IMR-90 (cell line): ENCODE measurements around the gene PLA2G4B. TPM values are rescaled to one million over a fixed set of nuclear protein-coding genes. Genes with fewer than 3 reads are reported as not detected.

Experiments used
- ATAC-seq: fragments of 200-7000 bp; cut with Tn5 transposase; 2 replicates; pipeline ENCODE4 v1.9.1; 2020; ENCODE audit warnings: low read depth, mild to moderate bottlenecking, moderate library complexity
- BruUV-seq: library from RNA; stranded (reverse); fragments of 400-500 nt; replicated peaks from 2 replicates; lab custom pipeline; 2021; lab: Mats Ljungman, UMichigan
- CTCF ChIA-PET: fragments of 300-600 bp; formaldehyde crosslinking; extraction: SDS; loops from one replicate; lab custom pipeline; 2021; ENCODE audit warnings: antibody characterized with exemption; lab: Yijun Ruan, JAX
- POLR2A ChIA-PET: fragments of 300-600 bp; sonication (Branson Sonifier 250); formaldehyde crosslinking; loops from one replicate; lab custom pipeline; 2022; ENCODE audit warnings: antibody characterized with exemption; ENCODE audit not compliant: unreplicated experiment; lab: Charles Lee
- DNase-seq: peaks from one replicate; pipeline ENCODE4 v3.0.0; 2013
- H2AFZ ChIP-seq: replicated peaks from 2 replicates; pipeline ENCODE3; 2013; ENCODE audit warnings: low read length, mild to moderate bottlenecking; ENCODE audit not compliant: poor library complexity
- H2AK5ac ChIP-seq: 2 replicates; pipeline ENCODE4 v1.6.1; 2013; ENCODE audit warnings: low read depth, low read length, inconsistent platforms
- H2AK9ac ChIP-seq: replicated peaks from 2 replicates; pipeline ENCODE3; 2013; ENCODE audit warnings: mild to moderate bottlenecking, low read depth, low read length, moderate library complexity; ENCODE audit not compliant: poor library complexity
- H2BK120ac ChIP-seq: 2 replicates; pipeline ENCODE4 v1.6.1; 2013; ENCODE audit warnings: low read depth, low read length, inconsistent platforms
- H2BK15ac ChIP-seq: 3 replicates; pipeline ENCODE4 v1.6.1; 2013; ENCODE audit warnings: low read depth, low read length, inconsistent platforms
- H2BK20ac ChIP-seq: 2 replicates; pipeline ENCODE4 v1.6.1; 2013; ENCODE audit warnings: low read depth, mild to moderate bottlenecking, inconsistent platforms, low read length, moderate library complexity
- H2BK5ac ChIP-seq: 2 replicates; pipeline ENCODE4 v1.6.1; 2013; ENCODE audit warnings: mild to moderate bottlenecking, low read depth, low read length, inconsistent platforms; ENCODE audit not compliant: poor library complexity, severe bottlenecking
- H3K14ac ChIP-seq: replicated peaks from 2 replicates; pipeline ENCODE4 v1.6.1; 2013; ENCODE audit warnings: low read depth, low read length, inconsistent platforms
- H3K18ac ChIP-seq: 2 replicates; pipeline ENCODE4 v1.6.1; 2013; ENCODE audit warnings: low read depth, low read length, control low read depth
- H3K23ac ChIP-seq: 2 replicates; pipeline ENCODE4 v1.6.1; 2013; ENCODE audit warnings: low read depth, low read length, inconsistent platforms
- H3K27ac ChIP-seq: 2 replicates; pipeline ENCODE4 v1.5.1; 2013; ENCODE audit warnings: mild to moderate bottlenecking, control low read depth, low read length; ENCODE audit not compliant: insufficient read depth
- H3K27me3 ChIP-seq: 2 replicates; pipeline ENCODE4 v1.6.1; 2013; ENCODE audit warnings: low read length; ENCODE audit not compliant: control insufficient read depth, insufficient read depth
- H3K36me3 ChIP-seq: 2 replicates; pipeline ENCODE4 v1.6.1; 2013; ENCODE audit warnings: low read length, mixed read lengths; ENCODE audit not compliant: control insufficient read depth, insufficient read depth
- H3K4ac ChIP-seq: 2 replicates; pipeline ENCODE4 v1.6.1; 2013; ENCODE audit warnings: low read depth, low read length, inconsistent platforms
- H3K4me1 ChIP-seq: 2 replicates; pipeline ENCODE4 v1.6.1; 2013; ENCODE audit warnings: low read length, mixed read lengths; ENCODE audit not compliant: control insufficient read depth, insufficient read depth
- H3K4me2 ChIP-seq: 2 replicates; pipeline ENCODE4 v1.6.1; 2013; ENCODE audit warnings: low read depth, mild to moderate bottlenecking, control low read depth, low read length, moderate library complexity
- H3K4me3 ChIP-seq: 2 replicates; pipeline ENCODE4 v1.5.1; 2013; ENCODE audit warnings: low read depth, mild to moderate bottlenecking, control low read depth, low read length, moderate library complexity; ENCODE audit not compliant: insufficient read depth
- H3K56ac ChIP-seq: 2 replicates; pipeline ENCODE4 v1.6.1; 2013; ENCODE audit warnings: low read length, inconsistent platforms; ENCODE audit not compliant: insufficient read depth; ENCODE audit errors: extremely low read depth
- H3K79me1 ChIP-seq, 2 experiments: 2 replicates each; pipeline ENCODE4 v1.6.1; 2013; ENCODE audit warnings: low read length in 2 of 2, inconsistent platforms in 1 of 2, low read depth in 1 of 2
- H3K9ac ChIP-seq: 2 replicates; pipeline ENCODE4 v1.6.1; 2013; ENCODE audit warnings: low read depth, low read length, control low read depth
- H3K9me1 ChIP-seq: 2 replicates; pipeline ENCODE4 v1.6.1; 2013; ENCODE audit warnings: low read length, inconsistent platforms; ENCODE audit not compliant: insufficient read depth
- H3K9me3 ChIP-seq: 2 replicates; pipeline ENCODE4 v1.6.1; 2013; ENCODE audit warnings: low read length; ENCODE audit not compliant: control insufficient read depth, insufficient read depth
- H4K20me1 ChIP-seq: 2 replicates; pipeline ENCODE4 v1.6.1; 2013; ENCODE audit warnings: low read length, inconsistent platforms; ENCODE audit not compliant: insufficient read depth
- H4K5ac ChIP-seq: 2 replicates; pipeline ENCODE4 v1.6.1; 2013; ENCODE audit warnings: mild to moderate bottlenecking, low read depth, low read length, control low read depth
- H4K8ac ChIP-seq, 2 experiments: 2 replicates each; pipeline ENCODE4 v1.6.1; 2013; ENCODE audit warnings: low read depth in 2 of 2, low read length in 2 of 2, control low read depth in 1 of 2, inconsistent platforms in 1 of 2
- H4K91ac ChIP-seq: 2 replicates; pipeline ENCODE4 v1.6.1; 2013; ENCODE audit warnings: low read depth, low read length, inconsistent platforms; ENCODE audit not compliant: insufficient read depth
- BHLHE40 ChIP-seq: fragments of 150-350 bp; IDR thresholded peaks from 2 replicates; pipeline ENCODE4 v1.6.1; 2016; ENCODE audit warnings: mild to moderate bottlenecking, low read depth, low read length
- CEBPB ChIP-seq: IDR thresholded peaks from 2 replicates; pipeline ENCODE4 v1.6.1; 2012; ENCODE audit warnings: low read depth, low read length, improper control_type of control experiment
- CHD1 ChIP-seq: IDR thresholded peaks from 2 replicates; pipeline ENCODE4 v1.6.1; 2012; ENCODE audit warnings: low read depth, low read length, improper control_type of control experiment
- FOS ChIP-seq: fragments of 150-350 bp; IDR thresholded peaks from 2 replicates; pipeline ENCODE4 v1.6.1; 2016; ENCODE audit warnings: low read depth, low read length
- MAFK ChIP-seq: IDR thresholded peaks from 2 replicates; pipeline ENCODE4 v1.6.1; 2012; ENCODE audit warnings: low read depth, low read length, improper control_type of control experiment
- MAZ ChIP-seq: IDR thresholded peaks from 2 replicates; pipeline ENCODE4 v1.6.1; 2012; ENCODE audit warnings: low read depth, mild to moderate bottlenecking, low read length, improper control_type of control experiment, moderate library complexity, borderline replicate concordance
- MXI1 ChIP-seq: IDR thresholded peaks from 2 replicates; pipeline ENCODE4 v1.6.1; 2012; ENCODE audit warnings: low read depth, mild to moderate bottlenecking, low read length, moderate library complexity, borderline replicate concordance
- NFE2L2 ChIP-seq: fragments of 150-350 bp; IDR thresholded peaks from 2 replicates; pipeline ENCODE4 v1.6.1; 2016; ENCODE audit warnings: low read depth, mild to moderate bottlenecking, low read length
- POLR2A ChIP-seq: IDR thresholded peaks from 2 replicates; pipeline ENCODE4 v1.6.1; 2012; ENCODE audit warnings: mild to moderate bottlenecking, low read depth, low read length
- RAD21 ChIP-seq: IDR thresholded peaks from 2 replicates; pipeline ENCODE4 v1.6.1; 2012; ENCODE audit warnings: low read length, improper control_type of control experiment
- RCOR1 ChIP-seq: IDR thresholded peaks from 2 replicates; pipeline ENCODE4 v1.6.1; 2012; ENCODE audit warnings: mild to moderate bottlenecking, low read length, improper control_type of control experiment; ENCODE audit not compliant: insufficient replicate concordance
- RFX5 ChIP-seq: IDR thresholded peaks from 2 replicates; pipeline ENCODE4 v1.8.0; 2012; ENCODE audit warnings: low read depth, mild to moderate bottlenecking, low read length, moderate library complexity
- SMC3 ChIP-seq: fragments of 150-350 bp; IDR thresholded peaks from 2 replicates; pipeline ENCODE4 v1.6.1; 2016; ENCODE audit warnings: low read depth, mild to moderate bottlenecking, antibody characterized with exemption, low read length, moderate library complexity
- USF2 ChIP-seq: fragments of 150-350 bp; IDR thresholded peaks from 2 replicates; pipeline ENCODE4 v1.6.1; 2017; ENCODE audit warnings: mild to moderate bottlenecking, antibody characterized with exemption, low read length, low read depth
- WGBS, 2 experiments: methylation state at CpG; one replicate each; pipeline versions ENCODE4 v1.1.5 to v1.1.7; 2013; ENCODE audit warnings: missing lambda C conversion rate in 2 of 2; ENCODE audit not compliant: insufficient read length in 1 of 2; ENCODE audit errors: extremely low coverage in 2 of 2; 5-methylcytosine and 5-hydroxymethylcytosine counted together
- dilution Hi-C: fragments of 300-500 bp; cut with HindIII; formaldehyde crosslinking; loops from one replicate; pipeline ENCODE4 v1.14.3; 2018; ENCODE audit warnings: low sequenced_read_pairs; ENCODE audit not compliant: unreplicated experiment
- in situ Hi-C: fragments of 300-500 bp; cut with MboI; formaldehyde crosslinking; loops from 3 replicates; pipeline ENCODE4 v1.14.3; 2019; ENCODE audit warnings: low sequenced_read_pairs, inconsistent platforms, mixed read lengths
- intact Hi-C: fragments of 100-400 bp; cut with micrococcal nuclease; formaldehyde crosslinking; loops from 2 replicates; pipeline ENCODE4 v1.10.0; 2022
- polyA plus RNA-seq, 3 experiments: library from polyadenylated mRNA; depleted of rRNA; stranded (reverse); fragments of >200 nt; gene quantifications; 2 replicates each; pipeline ENCODE4 v1.2.3, GENCODE V29; 2012; ENCODE audit warnings: low replicate concordance in 1 of 3
- total RNA-seq: library from RNA; depleted of rRNA; stranded (reverse); fragments of >200 nt; gene quantifications from 2 replicates; pipeline ENCODE4 v1.2.3, GENCODE V29; 2012
- TF ChIP-seq, protein P1 (sequence below): fragments of 150-350 bp; IDR thresholded peaks from 2 replicates; pipeline ENCODE4 v1.6.1; 2016; ENCODE audit warnings: low read depth, mild to moderate bottlenecking, low read length, moderate library complexity, borderline replicate concordance
- TF ChIP-seq, protein P2 (sequence below): conservative IDR thresholded peaks from 2 replicates; pipeline ENCODE4 v1.5.1; 2012; ENCODE audit warnings: mild to moderate bottlenecking, low read depth, low read length, improper control_type of control experiment

Gene PLA2G4B
- total and polyA plus RNA-seq, 2 of the 4 experiments (the other 2 are of a cell fraction) = 0.18 to 3.1 TPM

DNA sequence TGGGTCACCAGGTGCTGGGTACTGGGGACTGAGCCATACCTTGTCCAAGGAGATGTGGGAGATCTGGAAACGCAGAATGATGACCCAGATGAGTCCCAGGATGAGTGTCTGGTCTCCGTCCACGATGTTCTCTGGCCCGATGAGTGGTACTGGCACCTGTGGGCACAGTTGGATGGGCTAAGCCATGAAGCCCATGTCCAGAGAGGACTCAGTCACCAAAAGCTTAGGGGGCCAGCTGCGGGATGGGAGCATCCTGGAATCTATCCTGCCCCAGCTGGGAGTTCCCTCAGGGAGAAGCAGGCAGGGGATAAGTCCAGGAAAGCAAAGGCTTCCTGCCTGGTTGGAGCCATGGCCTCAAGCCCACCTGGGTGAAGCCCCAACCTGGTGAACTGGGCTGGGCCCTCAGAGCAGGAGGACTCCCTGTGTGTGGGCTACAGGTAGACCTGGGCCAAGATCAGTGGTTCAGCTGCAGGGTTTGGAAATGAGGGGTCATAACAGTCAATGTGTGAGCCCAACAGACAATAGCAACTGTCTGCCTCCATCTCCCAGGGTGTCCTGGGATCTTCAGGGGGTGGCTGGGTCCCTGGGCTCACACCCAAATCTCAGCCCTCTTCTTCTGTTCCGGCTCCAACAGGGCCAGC, 51.5 kb downstream of the PLA2G4B start:
- CTCF ChIA-PET = no interaction called here
- intact Hi-C loops = no loop called here

More for the DNA sequence above, 51.5 kb downstream of the PLA2G4B start:
- Histone ChIP-seq H2BK120ac (no peak overlapping the region), H3K36me3 (no peaks in the 10 kb centered on the region), H3K14ac (no peak overlapping the region), H2BK5ac (no peak overlapping the region), H4K8ac (no peak overlapping the region), H3K23ac (no peak overlapping the region), H3K18ac (no peak overlapping the region), H4K91ac (no peak overlapping the region), H3K9me3 (no peaks in the 10 kb centered on the region), H2AK5ac (no peak overlapping the region), H3K4ac (no peak overlapping the region), H3K56ac (no peak overlapping the region), H3K27ac (no peak overlapping the region), H4K5ac (no peak overlapping the region), H3K4me3 (no peak overlapping the region), H2BK20ac (no peak overlapping the region), H2BK15ac (no peak overlapping the region), H3K4me2 (no peak overlapping the region), H3K9ac (no peak overlapping the region), H3K4me1 (peaks cover 6% of the 10 kb centered on the region; the same call in 1 of the 2 replicates), H2AK9ac (no peak overlapping the region), H3K79me1 (no peaks in the 10 kb centered on the region), H3K9me1 (peaks cover 8% of the 10 kb centered on the region; the same call in 1 of the 2 replicates), H2AFZ (no peak overlapping the region), H4K20me1 (no peaks in the 10 kb centered on the region), H3K27me3 (peaks cover 4% of the 10 kb centered on the region; the same call in 1 of the 2 replicates)
- DNase-seq = no peak
- no TSS peak for BruUV-seq
- no peak for TF ChIP-seq BHLHE40
- no peak for TF ChIP-seq RCOR1
- no peak for TF ChIP-seq CEBPB
- no peak for TF ChIP-seq MAFK
- TF ChIP-seq NFE2L2 = no peak
- TF ChIP-seq RAD21 = no peak
- no peak for TF ChIP-seq RFX5
- no peak for TF ChIP-seq POLR2A
- TF ChIP-seq, protein P1, sequence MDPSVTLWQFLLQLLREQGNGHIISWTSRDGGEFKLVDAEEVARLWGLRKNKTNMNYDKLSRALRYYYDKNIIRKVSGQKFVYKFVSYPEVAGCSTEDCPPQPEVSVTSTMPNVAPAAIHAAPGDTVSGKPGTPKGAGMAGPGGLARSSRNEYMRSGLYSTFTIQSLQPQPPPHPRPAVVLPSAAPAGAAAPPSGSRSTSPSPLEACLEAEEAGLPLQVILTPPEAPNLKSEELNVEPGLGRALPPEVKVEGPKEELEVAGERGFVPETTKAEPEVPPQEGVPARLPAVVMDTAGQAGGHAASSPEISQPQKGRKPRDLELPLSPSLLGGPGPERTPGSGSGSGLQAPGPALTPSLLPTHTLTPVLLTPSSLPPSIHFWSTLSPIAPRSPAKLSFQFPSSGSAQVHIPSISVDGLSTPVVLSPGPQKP = no peak
- TF ChIP-seq MXI1 = no peak
- TF ChIP-seq CHD1 = no peak
- TF ChIP-seq FOS = no peak
- TF ChIP-seq MAZ = no peak
- TF ChIP-seq USF2 = no peak
- no peak for TF ChIP-seq SMC3
- TF ChIP-seq, protein P2, sequence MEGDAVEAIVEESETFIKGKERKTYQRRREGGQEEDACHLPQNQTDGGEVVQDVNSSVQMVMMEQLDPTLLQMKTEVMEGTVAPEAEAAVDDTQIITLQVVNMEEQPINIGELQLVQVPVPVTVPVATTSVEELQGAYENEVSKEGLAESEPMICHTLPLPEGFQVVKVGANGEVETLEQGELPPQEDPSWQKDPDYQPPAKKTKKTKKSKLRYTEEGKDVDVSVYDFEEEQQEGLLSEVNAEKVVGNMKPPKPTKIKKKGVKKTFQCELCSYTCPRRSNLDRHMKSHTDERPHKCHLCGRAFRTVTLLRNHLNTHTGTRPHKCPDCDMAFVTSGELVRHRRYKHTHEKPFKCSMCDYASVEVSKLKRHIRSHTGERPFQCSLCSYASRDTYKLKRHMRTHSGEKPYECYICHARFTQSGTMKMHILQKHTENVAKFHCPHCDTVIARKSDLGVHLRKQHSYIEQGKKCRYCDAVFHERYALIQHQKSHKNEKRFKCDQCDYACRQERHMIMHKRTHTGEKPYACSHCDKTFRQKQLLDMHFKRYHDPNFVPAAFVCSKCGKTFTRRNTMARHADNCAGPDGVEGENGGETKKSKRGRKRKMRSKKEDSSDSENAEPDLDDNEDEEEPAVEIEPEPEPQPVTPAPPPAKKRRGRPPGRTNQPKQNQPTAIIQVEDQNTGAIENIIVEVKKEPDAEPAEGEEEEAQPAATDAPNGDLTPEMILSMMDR = no peak
- in situ Hi-C loops = no loop called here
- WGBS, 2 experiments = 86% methylated on average over 5 of the region's 6 CpGs; no CpG with 5 or more reads in 1 of the 2 experiments
- no peak for ATAC-seq
- dilution Hi-C loops = no loop called here
- POLR2A ChIA-PET = no interaction called here
